Activated T-helper 17 cell treated with anti-CD3 and anti-CD28 coated beads, Interleukin-2, amount 50 U/mL, for 72 hours (primary cell): ENCODE data around the gene PIPOX. TPM values are rescaled to one million over a fixed set of nuclear protein-coding genes. Genes with fewer than 3 reads are reported as not detected.

ENCODE experiments used
- ATAC-seq: fragments of 150-1000 bp; cut with Tn5 transposase; replicated peaks from 2 replicates; pipeline ENCODE4 v1.10.0; 2021; ENCODE audit warnings: mild to moderate bottlenecking, moderate library complexity
- H3K27ac Mint-ChIP-seq: one replicate; pipeline ENCODE4 v1.8.0; 2022; ENCODE audit warnings: mixed read lengths
- H3K27me3 Mint-ChIP-seq: one replicate; pipeline ENCODE4 v1.8.0; 2022; ENCODE audit warnings: mixed read lengths
- H3K36me3 Mint-ChIP-seq: one replicate; pipeline ENCODE4 v1.8.0; 2022; ENCODE audit warnings: low read depth, mild to moderate bottlenecking, mixed read lengths
- H3K4me1 Mint-ChIP-seq: one replicate; pipeline ENCODE4 v1.8.0; 2022; ENCODE audit warnings: mixed read lengths
- H3K4me3 Mint-ChIP-seq: one replicate; pipeline ENCODE4 v1.8.0; 2022; ENCODE audit warnings: mild to moderate bottlenecking, mixed read lengths
- H3K9me3 Mint-ChIP-seq: one replicate; pipeline ENCODE4 v1.8.0; 2022; ENCODE audit warnings: mixed read lengths
- total RNA-seq, 2 donors: library from RNA; stranded (reverse); gene quantifications; one replicate each; pipeline ENCODE4 v1.2.3, GENCODE V29; 2022

PIPOX gene
- total RNA-seq, 2 donors from 2014 or later, result 2.0 to 5.6 TPM

DNA sequence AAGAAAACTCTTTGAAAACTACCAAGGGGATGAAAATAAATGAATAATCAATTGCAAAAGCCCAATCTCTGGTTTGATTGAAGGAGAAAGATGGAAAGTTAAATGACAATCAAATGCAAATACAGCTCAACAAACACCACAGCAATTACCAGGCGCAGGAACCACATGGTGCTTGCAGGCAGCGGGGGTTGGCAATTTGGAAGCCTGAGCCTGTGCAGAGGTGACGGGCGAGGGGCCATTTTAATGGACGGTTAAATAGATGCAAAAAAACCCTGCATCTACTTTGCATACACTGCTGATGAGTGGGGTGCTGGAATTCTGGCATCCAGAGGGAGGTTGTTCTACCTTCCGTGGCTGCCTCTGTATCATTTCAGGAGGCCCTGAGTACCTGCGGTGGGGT is 32.4 kb upstream of the PIPOX start:
- Mint-ChIP-seq H3K27me3 (peaks cover 30% of the 10 kb centered on the region), H3K9me3 (no peaks in the 10 kb centered on the region), H3K36me3 (no peaks in the 10 kb centered on the region), H3K27ac (no peak overlapping the region), H3K4me3 (no peak overlapping the region), H3K4me1 (no peaks in the 10 kb centered on the region)
- ATAC-seq, result no peak

DNA sequence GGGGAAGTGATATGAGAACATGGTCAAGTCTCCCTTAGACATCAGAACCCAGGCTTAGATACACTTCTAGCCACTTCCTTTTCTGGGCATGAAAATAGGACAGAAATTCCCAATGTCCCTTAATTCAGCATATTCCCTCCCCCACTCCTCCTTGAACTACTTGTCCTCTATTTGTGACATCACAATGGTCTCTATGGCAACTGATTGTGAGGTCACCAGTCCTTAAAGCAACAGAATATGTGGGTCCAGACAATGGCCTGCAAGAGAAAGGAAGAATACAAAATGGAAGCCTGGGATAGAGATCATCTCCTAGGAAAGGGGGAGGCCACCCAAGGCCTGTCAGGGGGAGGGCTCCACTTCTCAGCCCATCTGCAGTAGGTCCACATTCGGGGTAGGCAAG is 30.4 kb upstream of the PIPOX start:
- no peak overlapping the region for H3K27ac Mint-ChIP-seq
- peaks cover 26% of the 10 kb centered on the region for H3K27me3 Mint-ChIP-seq
- ATAC-seq, result no peak
- H3K36me3 Mint-ChIP-seq, result no peaks in the 10 kb centered on the region
- H3K9me3 Mint-ChIP-seq, result no peaks in the 10 kb centered on the region
- no peak overlapping the region for H3K4me3 Mint-ChIP-seq
- H3K4me1 Mint-ChIP-seq, result no peaks in the 10 kb centered on the region

DNA sequence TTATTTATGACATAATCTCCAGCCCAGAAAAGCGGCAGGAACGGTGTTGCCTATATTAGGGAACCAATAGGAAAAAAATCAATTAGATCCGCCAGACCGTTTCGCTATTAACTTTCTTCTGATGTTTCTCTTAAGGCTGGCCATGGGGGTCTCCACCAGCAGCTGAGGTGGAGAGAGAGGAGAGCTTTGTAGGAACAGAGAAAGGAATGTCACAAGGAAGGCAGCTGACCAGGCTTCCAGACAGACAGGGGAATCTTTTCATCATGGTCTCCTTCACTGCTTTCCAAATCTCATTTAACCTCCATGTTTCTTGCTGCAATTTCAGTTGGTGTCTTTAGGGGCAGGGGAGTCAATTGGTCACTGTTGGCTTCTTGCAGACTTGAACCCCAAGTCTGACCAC is 28.2 kb upstream of the PIPOX start:
- H3K4me3 Mint-ChIP-seq, result no peak overlapping the region
- H3K4me1 Mint-ChIP-seq, result no peaks in the 10 kb centered on the region
- H3K9me3 Mint-ChIP-seq, result no peaks in the 10 kb centered on the region
- no peak for ATAC-seq
- no peaks in the 10 kb centered on the region for H3K36me3 Mint-ChIP-seq
- H3K27me3 Mint-ChIP-seq, result peaks cover 19% of the 10 kb centered on the region
- no peak overlapping the region for H3K27ac Mint-ChIP-seq

DNA sequence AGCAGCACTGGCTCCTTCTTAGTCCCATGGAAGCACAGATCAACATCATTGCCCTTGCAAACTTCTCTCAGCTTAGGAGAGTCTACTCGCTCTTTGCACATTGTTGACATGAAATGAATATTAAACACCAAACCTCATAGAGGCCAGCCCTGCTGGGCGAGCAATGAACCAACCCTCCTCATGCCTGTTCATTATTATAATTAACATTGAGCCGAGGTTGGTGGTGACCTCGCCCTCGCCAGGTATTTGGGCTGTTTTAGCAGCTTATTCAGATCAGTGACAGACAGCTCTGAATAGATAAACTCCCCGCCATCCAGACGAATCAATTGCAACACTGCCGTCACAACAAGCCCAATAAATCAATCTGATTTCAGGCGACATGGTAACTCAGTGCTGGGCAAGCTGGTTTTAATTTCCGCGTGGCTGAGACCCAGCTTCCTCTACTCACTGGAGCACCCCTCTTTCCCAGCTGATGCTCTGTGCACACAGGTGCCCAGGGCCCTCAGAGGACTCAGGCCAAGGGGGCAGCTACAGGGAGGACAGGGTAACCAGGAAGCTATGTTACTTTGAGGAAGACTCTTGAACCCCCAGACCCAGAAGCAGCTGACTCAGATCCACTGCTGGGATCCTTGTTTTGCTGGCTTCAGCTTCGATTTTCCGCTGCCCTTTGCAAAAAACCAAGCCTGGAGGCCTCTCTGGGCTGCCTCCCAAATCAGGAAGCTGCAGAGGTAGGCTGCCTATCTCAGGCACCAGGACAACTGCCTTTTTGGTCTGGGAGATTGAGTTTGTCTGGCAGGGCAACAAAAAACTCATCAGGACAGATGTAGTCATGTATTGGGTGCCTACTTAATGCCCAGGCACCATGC is 26.4 kb upstream of the PIPOX start:
- ATAC-seq, result no peak
- no peak overlapping the region for H3K27ac Mint-ChIP-seq

DNA sequence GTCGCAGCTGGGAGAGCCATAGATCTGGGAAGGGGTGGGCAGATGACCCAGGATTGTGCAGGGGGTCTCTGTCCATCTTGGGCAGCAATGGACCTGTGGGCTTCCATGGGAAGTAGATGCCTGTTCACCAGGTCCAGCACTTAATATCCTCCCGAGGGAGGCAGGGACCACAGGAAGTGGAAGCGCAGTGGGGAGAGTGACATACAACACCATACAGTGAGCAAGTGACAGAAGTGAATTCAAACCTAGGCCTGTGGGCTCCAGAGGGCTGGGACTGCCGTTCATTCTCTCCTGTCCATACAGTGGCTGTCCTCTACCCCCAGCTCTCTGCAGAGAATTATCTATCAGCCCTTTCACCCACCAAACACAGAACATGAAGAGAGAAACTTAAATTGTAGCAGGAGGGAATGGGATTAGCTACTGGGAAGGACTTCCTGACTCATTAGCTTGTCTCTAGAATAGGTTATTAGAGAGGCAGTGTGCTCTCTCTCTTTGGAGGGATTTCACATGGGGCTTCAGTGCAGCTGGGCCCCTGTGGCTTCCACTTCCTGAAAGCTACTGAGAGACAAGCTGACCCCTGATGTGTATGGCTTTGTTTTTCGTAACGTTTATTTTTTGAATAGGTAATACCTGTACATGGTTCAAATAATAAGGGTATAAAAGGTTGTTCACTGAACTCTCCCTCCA is 24.0 kb upstream of the PIPOX start:
- no peak for ATAC-seq
- H3K36me3 Mint-ChIP-seq, result no peaks in the 10 kb centered on the region
- no peak overlapping the region for H3K27ac Mint-ChIP-seq
- peaks cover 37% of the 10 kb centered on the region for H3K27me3 Mint-ChIP-seq
- H3K4me3 Mint-ChIP-seq, result no peak overlapping the region
- no peaks in the 10 kb centered on the region for H3K4me1 Mint-ChIP-seq
- no peaks in the 10 kb centered on the region for H3K9me3 Mint-ChIP-seq

More for the DNA sequence above, 26.4 kb upstream of the PIPOX start:
- no peaks in the 10 kb centered on the region for H3K4me1 Mint-ChIP-seq
- H3K9me3 Mint-ChIP-seq, result no peaks in the 10 kb centered on the region
- peaks cover 29% of the 10 kb centered on the region for H3K27me3 Mint-ChIP-seq
- no peak overlapping the region for H3K4me3 Mint-ChIP-seq
- H3K36me3 Mint-ChIP-seq, result no peaks in the 10 kb centered on the region

DNA sequence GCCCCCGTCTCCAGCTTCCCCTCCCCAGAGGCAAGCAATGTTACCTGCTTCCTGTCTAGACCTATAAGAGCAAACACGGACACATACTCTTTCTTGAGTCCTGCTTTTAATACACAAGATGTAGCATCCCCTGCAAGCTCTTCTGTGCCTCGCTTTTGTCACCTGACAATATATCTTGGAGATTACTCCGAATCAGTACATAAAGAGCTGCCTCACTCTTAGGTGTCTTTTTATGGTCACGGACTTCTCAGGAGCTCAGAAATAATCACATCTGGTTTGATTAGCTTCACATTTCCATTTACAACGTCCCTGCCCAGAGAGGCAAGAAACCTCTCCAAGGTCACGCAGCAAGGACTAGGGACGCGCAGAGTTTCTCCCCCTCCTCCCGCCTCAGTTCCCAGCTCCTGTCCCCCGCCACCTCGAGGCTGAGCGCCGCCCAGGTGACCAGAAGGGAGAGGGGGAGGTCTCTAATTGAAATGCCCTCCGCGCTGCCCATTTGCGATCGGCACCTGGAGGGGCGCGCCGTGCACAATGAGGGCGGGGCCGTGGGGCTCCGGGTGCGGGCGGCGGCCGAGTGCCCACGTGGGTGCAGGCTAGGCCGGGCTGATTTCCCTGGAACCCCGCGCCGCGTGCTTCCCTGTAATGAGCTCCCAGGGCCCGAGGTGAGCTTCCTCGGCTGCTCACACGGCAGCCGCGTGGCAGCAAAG is 23.3 kb upstream of the PIPOX start:
- no peaks in the 10 kb centered on the region for H3K4me1 Mint-ChIP-seq
- H3K9me3 Mint-ChIP-seq, result no peaks in the 10 kb centered on the region
- H3K27ac Mint-ChIP-seq, result no peak overlapping the region
- H3K27me3 Mint-ChIP-seq, result peaks cover 44% of the 10 kb centered on the region
- H3K4me3 Mint-ChIP-seq, result no peak overlapping the region
- ATAC-seq, result no peak
- H3K36me3 Mint-ChIP-seq, result no peaks in the 10 kb centered on the region

DNA sequence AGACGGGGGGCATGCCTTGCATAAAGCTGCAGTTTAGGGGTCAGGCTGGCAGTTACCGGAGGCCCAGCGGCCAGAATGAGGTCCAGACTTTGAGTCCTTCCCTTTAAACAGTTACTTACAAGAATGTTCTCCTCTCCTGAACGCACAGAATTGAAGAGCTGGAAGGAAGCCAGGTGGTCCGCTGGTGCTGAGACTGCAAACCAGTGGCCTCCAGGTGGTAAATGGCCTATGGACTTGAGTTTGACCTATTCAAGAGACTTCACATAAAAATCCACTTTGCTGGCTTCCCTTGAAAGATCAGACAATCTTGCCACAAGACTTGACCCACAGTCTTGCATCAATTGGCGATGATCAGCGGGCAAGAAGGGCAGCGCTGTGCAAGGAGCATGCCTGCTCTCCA is 22.4 kb upstream of the PIPOX start:
- Mint-ChIP-seq H3K9me3 (no peaks in the 10 kb centered on the region), H3K36me3 (no peaks in the 10 kb centered on the region), H3K27me3 (peaks cover 41% of the 10 kb centered on the region), H3K4me1 (no peaks in the 10 kb centered on the region), H3K27ac (no peak overlapping the region), H3K4me3 (no peak overlapping the region)
- no peak for ATAC-seq

DNA sequence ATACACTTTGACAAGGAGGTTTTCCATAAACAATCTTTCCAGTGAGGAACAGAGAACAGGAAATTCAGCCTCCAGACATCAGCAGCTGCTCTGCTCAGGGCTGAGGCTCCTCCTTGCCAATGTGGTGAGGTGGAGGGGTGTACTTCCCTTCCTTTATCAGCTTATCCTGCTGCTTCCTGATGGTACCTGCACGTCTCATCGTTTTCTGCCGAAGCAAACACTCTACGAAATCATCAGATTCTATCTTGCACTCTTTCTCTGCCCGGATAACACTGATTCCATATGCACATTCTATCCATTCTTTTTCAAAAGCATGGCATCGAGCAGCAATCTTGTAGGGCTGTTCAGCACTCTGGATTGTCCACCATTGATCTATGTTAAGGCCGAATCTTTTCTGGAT is 21.7 kb upstream of the PIPOX start:
- Mint-ChIP-seq H3K4me3 (no peak overlapping the region), H3K4me1 (no peaks in the 10 kb centered on the region), H3K27ac (no peak overlapping the region), H3K9me3 (no peaks in the 10 kb centered on the region), H3K27me3 (peaks cover 38% of the 10 kb centered on the region), H3K36me3 (no peaks in the 10 kb centered on the region)
- ATAC-seq, result no peak

DNA sequence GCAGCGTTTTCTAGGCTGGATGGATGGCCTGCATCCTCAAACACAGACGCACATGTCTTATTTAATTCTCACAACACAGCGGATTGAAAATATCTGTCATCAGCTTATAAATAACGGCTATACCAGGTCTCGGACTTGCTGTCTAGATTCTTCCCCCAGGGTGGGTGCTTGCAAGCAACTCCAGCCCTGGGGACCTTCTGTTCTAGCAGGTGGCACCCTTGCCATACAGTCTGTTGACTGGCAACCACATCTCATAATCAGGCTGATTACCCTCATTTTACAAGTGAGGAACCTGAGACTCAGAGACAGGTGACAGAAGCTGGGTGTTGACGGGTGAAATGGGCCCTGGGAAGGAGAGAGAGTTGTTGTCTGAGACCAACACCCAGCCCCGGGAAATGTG is 20.9 kb upstream of the PIPOX start:
- Mint-ChIP-seq H3K36me3 (no peaks in the 10 kb centered on the region), H3K4me1 (no peaks in the 10 kb centered on the region), H3K27ac (no peak overlapping the region), H3K4me3 (no peak overlapping the region), H3K9me3 (no peaks in the 10 kb centered on the region), H3K27me3 (peaks cover 41% of the 10 kb centered on the region)
- ATAC-seq, result no peak

DNA sequence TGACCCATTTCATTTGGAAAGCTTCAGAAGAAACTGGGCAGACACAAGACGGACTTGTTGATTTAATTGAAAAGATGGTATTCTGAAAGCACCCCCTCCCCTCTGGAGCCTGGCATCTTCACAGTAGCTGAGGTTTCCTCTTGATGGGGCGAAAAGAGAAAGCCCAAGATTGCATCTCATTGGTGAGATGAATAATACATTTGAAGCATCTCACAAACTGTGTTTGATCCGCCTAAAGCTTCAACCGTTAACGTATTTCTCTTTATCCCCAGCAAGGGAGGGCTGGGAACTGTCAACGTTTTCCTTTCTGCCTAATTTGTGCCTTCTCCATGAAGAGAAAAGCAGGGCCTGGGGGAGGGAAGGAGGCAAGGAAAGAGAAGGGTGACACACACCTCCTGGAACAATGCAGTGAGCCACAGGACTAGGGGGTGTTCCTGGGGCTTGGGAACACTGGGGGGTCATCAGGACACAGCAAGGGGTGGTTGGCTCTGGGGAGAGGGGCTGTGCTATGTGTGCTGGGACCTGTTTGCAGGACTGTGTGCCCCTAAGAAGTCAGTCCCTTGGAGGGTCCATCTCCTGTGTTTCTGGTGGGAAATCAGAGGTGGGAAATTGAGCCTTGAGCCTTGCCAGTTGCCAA is 18.5 kb upstream of the PIPOX start:
- no peak overlapping the region for H3K4me3 Mint-ChIP-seq
- no peaks in the 10 kb centered on the region for H3K4me1 Mint-ChIP-seq
- no peak for ATAC-seq
- no peaks in the 10 kb centered on the region for H3K9me3 Mint-ChIP-seq
- H3K27ac Mint-ChIP-seq, result no peak overlapping the region
- no peaks in the 10 kb centered on the region for H3K36me3 Mint-ChIP-seq
- peaks cover 42% of the 10 kb centered on the region for H3K27me3 Mint-ChIP-seq

DNA sequence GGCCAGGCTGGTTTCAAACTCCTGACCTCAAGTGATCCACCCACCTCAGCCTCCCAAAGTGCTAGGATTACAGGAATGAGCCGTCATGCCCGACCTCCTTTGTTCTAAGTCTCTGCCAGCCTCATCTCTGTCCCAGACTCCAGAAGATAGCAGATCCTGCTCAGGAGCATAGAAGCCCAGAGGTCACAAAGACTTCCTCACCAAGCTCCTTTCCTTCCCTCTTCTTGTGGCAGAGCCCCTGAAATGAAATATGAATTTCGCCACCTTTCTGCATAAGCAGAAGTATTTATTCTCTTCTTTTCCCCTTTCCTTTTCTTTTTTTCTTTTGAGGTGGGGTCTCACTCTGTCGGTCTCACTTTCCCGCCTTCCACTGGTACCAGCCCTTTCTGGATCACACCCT is 11.5 kb upstream of the PIPOX start:
- no peaks in the 10 kb centered on the region for H3K4me1 Mint-ChIP-seq
- peaks cover 59% of the 10 kb centered on the region for H3K27me3 Mint-ChIP-seq
- no peaks in the 10 kb centered on the region for H3K36me3 Mint-ChIP-seq
- peaks cover 10% of the 10 kb centered on the region for H3K9me3 Mint-ChIP-seq
- H3K27ac Mint-ChIP-seq, result no peak overlapping the region
- no peak for ATAC-seq
- no peak overlapping the region for H3K4me3 Mint-ChIP-seq

DNA sequence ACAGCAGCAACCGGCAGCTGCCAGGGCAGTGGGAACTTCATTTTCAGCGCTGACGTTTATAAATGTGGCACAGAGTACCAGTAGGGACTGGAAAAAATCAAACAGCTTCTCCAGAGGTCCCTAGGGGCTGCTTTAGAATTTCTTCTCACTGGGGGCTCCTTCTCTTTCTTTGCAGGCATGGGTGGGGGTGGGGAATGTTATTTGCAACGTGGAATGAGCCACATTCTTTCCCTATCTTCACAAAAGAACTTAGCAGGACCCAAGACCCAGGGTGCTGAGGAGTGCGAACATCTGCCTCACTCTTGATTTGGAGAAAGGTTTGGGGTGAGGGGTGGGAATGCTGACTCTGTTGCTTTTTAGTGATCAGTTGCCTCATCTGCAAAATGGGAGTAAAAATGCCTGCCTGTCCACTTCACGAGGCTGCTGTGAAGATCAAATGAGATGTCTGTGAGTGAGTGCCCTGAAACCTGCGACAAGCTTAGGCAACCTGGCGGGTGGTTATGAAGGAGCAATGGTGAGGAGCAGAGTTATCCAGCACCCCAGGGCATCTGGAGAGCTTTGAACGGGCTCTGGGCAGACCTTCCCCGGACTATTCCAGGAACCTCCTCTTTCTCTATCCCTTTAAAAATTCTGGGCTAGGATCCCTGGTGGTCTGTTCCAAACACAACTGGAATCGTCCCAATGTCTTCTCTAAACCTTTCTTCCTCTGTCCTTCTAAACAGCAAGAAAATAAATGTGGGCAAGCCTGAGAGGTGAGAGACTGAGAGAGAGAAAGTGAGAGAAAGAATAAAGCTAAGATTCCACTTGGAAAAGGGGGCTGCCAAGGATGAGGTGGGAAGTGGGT is 10.7 kb upstream of the PIPOX start:
- Mint-ChIP-seq H3K27ac (no peak overlapping the region), H3K4me3 (no peak overlapping the region), H3K9me3 (peaks cover 10% of the 10 kb centered on the region), H3K4me1 (no peaks in the 10 kb centered on the region), H3K27me3 (peaks cover 54% of the 10 kb centered on the region), H3K36me3 (no peaks in the 10 kb centered on the region)
- no peak for ATAC-seq

DNA sequence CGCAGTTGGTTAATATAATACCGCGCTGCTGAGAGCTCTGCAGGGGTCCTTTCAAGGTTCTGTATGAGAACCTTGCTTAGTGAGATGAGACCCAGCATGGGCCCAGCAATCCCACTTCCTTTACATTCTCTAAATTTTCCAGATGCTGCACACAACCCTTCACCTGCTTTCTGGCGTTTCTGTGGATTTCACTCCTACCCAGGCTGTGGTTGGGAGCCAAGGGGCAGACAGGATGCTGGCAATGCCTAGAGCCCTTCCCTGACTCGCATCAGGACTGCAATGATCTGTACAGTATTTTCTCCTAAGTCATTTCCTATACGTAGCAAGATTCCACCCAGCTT is 10.1 kb upstream of the PIPOX start:
- H3K27me3 Mint-ChIP-seq, result peaks cover 51% of the 10 kb centered on the region
- H3K4me3 Mint-ChIP-seq, result no peak overlapping the region
- no peak for ATAC-seq
- no peaks in the 10 kb centered on the region for H3K36me3 Mint-ChIP-seq
- H3K27ac Mint-ChIP-seq, result no peak overlapping the region
- H3K9me3 Mint-ChIP-seq, result peaks cover 10% of the 10 kb centered on the region
- no peaks in the 10 kb centered on the region for H3K4me1 Mint-ChIP-seq

DNA sequence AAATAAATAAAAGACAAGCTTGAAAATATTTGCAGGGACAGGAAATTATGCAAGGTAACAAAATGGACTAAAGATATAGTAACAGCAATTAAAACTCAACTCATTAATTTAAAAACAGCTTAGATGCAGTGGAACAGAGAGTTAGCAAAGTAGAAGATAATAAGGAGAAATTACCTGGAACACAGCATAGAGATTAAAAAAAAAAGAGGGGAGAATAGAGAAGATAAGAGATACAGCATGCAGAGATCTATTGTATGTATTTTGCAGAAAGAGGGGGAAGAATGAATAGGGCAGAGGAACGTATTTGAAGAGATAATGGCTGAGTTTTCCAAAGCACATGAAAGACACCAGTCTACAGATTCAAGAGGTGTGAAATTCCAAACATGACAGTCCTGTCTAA is 8.4 kb upstream of the PIPOX start:
- Mint-ChIP-seq H3K27me3 (peaks cover 45% of the 10 kb centered on the region), H3K27ac (no peak overlapping the region), H3K4me1 (no peaks in the 10 kb centered on the region), H3K9me3 (peaks cover 10% of the 10 kb centered on the region), H3K36me3 (no peaks in the 10 kb centered on the region), H3K4me3 (no peak overlapping the region)
- no peak for ATAC-seq
